Right lobe of liver (tissue), 6 donors: ENCODE measurements around the gene ZW10. TPM values are rescaled to one million over a fixed set of nuclear protein-coding genes. Genes with fewer than 3 reads are reported as not detected.
"Not testable (repeated sequence)": the region's sequence is repeated elsewhere in the genome, so short reads cannot be mapped to it uniquely, and the experiment has no call there.

Source experiments
- ATAC-seq, 4 donors: fragments of 200-7000 bp; cut with Tn5 transposase; one replicate each; pipeline ENCODE4 v1.9.1; 2020; ENCODE audit warnings: mild to moderate bottlenecking in 4 of 4, moderate library complexity in 4 of 4
- DNase-seq, 3 donors: peaks; one replicate each; pipeline ENCODE4 v3.0.0-alpha.2; 2020
- H3K27ac ChIP-seq, 3 donors: fragments of 200-600 bp; one replicate each; pipeline ENCODE4 v1.8.0; 2022
- H3K27me3 ChIP-seq, 2 donors: fragments of 200-600 bp; one replicate each; pipeline ENCODE4 v1.8.0; 2022
- H3K36me3 ChIP-seq, 4 donors: fragments of 200-600 bp; sonication (generic) in 1 of 4; one replicate each; pipeline versions ENCODE4 v1.5.1 to v1.8.0; 2017 to 2022; ENCODE audit warnings: control low read depth in 1 of 4
- H3K4me1 ChIP-seq, 4 donors: fragments of 200-600 bp; sonication (generic) in 1 of 4; one replicate each; pipeline versions ENCODE4 v1.5.1 to v1.8.0; 2017 to 2022; ENCODE audit warnings: control low read depth in 1 of 4
- H3K4me3 ChIP-seq, 3 donors: fragments of 200-600 bp; one replicate each; pipeline ENCODE4 v1.8.0; 2022
- H3K9me3 ChIP-seq, 4 donors: fragments of 200-600 bp; sonication (generic) in 1 of 4; one replicate each; pipeline versions ENCODE4 v1.5.1 to v1.8.0; 2017 to 2022; ENCODE audit warnings: control low read depth in 1 of 4
- POLR2A ChIP-seq: fragments of 450-650 bp; IDR thresholded peaks from one replicate; pipeline ENCODE4 v1.6.1; 2017; ENCODE audit warnings: antibody characterized with exemption, mild to moderate bottlenecking
- WGBS: methylation state at CpG from one replicate; pipeline ENCODE4 v1.1.6; 2018; ENCODE audit warnings: low coverage, low lambda C conversion rate; ENCODE audit not compliant: insufficient coverage; ENCODE audit errors: missing lambda C conversion rate; 5-methylcytosine and 5-hydroxymethylcytosine counted together
- intact Hi-C, 2 donors: fragments of 100-400 bp; cut with DNase I; formaldehyde crosslinking; loops; one replicate each; pipeline versions ENCODE4 v1.11.2 to v1.14.1; 2022
- total RNA-seq, 6 experiments: library from RNA; depleted of rRNA in 2 of 6; stranded (reverse); fragments of >200 nt in 2 of 6; fragmentation: NEBNext Ultra II Directional in 3 of 6; extraction: Animal tissue kit (Norgen Biotek cat#: 25700) in 3 of 6; gene quantifications; one replicate each; pipeline versions ENCODE4 v1.1.0 to v1.2.4, GENCODE V29; 2016 to 2023
- TF ChIP-seq, protein P1 (sequence below), 4 donors: fragments of 200-600 bp in 3 of 4; fragments of 450-650 bp in 1 of 4; IDR thresholded peaks; one replicate each; pipeline versions ENCODE4 v1.5.1 to v1.8.0; 2016 to 2022; ENCODE audit warnings: antibody characterized with exemption in 4 of 4, mild to moderate bottlenecking in 2 of 4
- donor health status: DM: no; HTN: yes; CAD: no.
- donor health status: DM: no; HTN: no; CAD: no.
- donor health status: DM: no; HTN: no; CAD: no.
- donor health status: DM: no; HTN: yes; CAD: no.
- donor health status: DM: no; HTN: yes; CAD: no.

Gene ZW10
- total RNA-seq, 6 experiments from 2014 or later: 7.3 to 10.8 (median 8.5) TPM

DNA sequence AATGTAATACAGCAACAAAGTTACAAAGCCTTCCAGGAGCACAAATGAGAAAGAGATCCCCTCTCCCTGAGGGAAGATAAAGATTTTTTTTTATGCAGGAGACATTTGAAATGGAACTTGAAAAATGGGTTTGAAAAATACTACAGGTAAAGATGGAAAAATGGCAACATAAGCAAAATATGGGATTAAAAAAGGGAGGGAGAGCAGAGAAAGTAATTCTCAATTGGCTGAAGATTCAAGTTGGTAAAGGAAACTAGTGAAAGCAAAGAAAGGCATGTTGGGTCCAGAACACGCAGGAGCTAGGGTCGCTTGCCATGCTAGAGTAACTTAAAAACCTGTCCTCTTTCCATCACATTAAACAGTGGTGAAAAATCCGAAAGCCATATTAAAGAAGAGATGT lies 1.5 kb downstream of the ZW10 start:
- H3K27me3 ChIP-seq: no peaks in the 10 kb centered on the region
- no peak overlapping the region for H3K27ac ChIP-seq
- H3K36me3 ChIP-seq: peaks cover 0 to 19% (median 2%) of the 10 kb centered on the region in 4 donors
- TF ChIP-seq, protein P1, sequence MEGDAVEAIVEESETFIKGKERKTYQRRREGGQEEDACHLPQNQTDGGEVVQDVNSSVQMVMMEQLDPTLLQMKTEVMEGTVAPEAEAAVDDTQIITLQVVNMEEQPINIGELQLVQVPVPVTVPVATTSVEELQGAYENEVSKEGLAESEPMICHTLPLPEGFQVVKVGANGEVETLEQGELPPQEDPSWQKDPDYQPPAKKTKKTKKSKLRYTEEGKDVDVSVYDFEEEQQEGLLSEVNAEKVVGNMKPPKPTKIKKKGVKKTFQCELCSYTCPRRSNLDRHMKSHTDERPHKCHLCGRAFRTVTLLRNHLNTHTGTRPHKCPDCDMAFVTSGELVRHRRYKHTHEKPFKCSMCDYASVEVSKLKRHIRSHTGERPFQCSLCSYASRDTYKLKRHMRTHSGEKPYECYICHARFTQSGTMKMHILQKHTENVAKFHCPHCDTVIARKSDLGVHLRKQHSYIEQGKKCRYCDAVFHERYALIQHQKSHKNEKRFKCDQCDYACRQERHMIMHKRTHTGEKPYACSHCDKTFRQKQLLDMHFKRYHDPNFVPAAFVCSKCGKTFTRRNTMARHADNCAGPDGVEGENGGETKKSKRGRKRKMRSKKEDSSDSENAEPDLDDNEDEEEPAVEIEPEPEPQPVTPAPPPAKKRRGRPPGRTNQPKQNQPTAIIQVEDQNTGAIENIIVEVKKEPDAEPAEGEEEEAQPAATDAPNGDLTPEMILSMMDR (IDR thresholded peaks at IDR 0.05): no peak
- TF ChIP-seq POLR2A: no peak
- WGBS: 51% methylated on average over 3 of the region's 3 CpGs
- H3K4me3 ChIP-seq: no peak overlapping the region
- no peak for DNase-seq
- no peaks in the 10 kb centered on the region for H3K9me3 ChIP-seq
- peaks cover 0 to 12% (median 0%) of the 10 kb centered on the region in 4 donors for H3K4me1 ChIP-seq
- no peak for ATAC-seq
- intact Hi-C loops: no loop called here

DNA sequence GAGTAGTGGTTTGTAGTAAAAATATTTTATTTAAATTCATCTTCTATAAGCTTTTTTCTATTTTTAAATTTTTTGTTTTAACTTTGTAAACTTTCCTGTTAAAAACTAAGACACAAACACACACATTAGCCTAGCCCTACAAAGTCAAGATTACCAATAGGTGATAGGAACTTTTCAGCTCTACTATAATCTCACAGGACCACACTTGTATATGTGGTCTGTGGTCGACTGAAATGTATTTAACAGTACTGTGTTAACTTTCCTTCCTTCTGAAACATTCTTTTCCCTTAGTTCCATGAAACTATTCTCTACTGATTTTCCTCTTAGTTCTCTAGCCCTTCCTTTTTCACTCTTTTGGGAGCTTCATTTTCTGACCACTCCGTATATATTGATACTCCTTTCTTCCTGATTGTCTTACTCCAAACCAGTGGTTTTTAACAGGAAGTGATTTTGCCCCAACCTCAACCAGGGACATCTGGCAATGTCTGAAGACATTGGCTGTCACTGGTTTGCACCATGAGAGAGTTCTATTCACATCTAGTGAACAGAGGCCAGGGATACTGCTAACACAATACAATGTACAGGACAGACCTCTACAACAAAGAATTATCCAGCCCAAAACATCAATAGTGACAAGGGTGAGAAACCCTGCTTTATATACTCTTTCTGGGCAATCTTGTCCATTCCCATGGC lies 8.8 kb downstream of the ZW10 start:
- H3K36me3 ChIP-seq: peaks cover 0 to 37% (median 6%) of the 10 kb centered on the region in 4 donors
- no peaks in the 10 kb centered on the region for H3K27me3 ChIP-seq
- H3K4me3 ChIP-seq: no peak overlapping the region
- WGBS: 82% methylated on average over 2 of the region's 2 CpGs
- no peak overlapping the region for H3K27ac ChIP-seq
- DNase-seq (no peak), ATAC-seq (no peak)
- H3K9me3 ChIP-seq: no peaks in the 10 kb centered on the region
- intact Hi-C loops: no loop called here
- TF ChIP-seq, protein P1 (IDR thresholded peaks at IDR 0.05): no peak
- TF ChIP-seq POLR2A: no peak
- H3K4me1 ChIP-seq: no peaks in the 10 kb centered on the region

DNA sequence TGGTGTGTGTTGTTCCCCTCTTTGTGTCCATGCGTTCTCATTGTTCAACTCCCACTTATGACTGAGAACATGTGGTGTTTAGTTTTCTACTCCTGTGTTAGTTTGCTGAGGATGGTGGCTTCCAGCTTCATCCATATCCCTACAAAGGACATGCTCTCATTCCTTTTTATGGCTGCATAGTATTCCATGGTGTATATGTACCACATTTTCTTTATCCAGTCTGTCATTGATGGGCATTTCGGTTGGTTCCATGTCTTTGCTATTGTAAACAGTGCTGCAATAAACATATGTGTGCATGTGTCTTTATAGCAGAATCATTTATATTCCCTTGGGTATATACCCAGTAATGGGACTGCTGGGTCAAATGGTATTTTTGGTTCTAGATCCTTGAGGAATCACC lies 10.5 kb downstream of the ZW10 start:
- H3K4me1 ChIP-seq, ATAC-seq, H3K9me3 ChIP-seq, H3K27ac ChIP-seq, H3K4me3 ChIP-seq, H3K27me3 ChIP-seq, intact Hi-C loops, DNase-seq: not testable (repeated sequence)
- 91% methylated on average over 2 of the region's 2 CpGs for WGBS
- peaks cover 0 to 44% (median 7%) of the 10 kb centered on the region in 4 donors for H3K36me3 ChIP-seq

DNA sequence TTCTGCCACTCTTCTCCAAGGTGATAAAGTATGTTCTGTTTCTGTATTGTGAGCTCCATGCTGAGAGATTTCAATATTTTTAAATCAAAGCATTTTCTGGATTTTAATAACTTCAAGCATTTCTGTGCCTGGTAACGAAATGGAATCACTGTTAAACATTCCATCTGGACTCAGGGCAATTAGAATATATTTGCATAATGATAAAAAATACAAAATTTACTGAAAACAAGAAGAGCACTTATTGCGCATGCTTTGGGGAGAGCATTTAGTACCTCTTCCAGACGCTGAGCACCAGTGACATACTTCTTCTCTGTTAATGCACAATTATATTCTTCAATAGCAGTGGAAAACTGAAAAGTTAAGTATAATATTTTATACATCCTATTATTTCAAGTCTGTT lies 13.3 kb downstream of the ZW10 start:
- H3K27ac ChIP-seq: no peak overlapping the region
- intact Hi-C loops: no loop called here
- peaks cover 0 to 51% (median 13%) of the 10 kb centered on the region in 4 donors for H3K36me3 ChIP-seq
- TF ChIP-seq, protein P1 (IDR thresholded peaks at IDR 0.05): no peak
- TF ChIP-seq POLR2A: no peak
- ATAC-seq (no peak), DNase-seq (no peak)
- H3K4me1 ChIP-seq: no peaks in the 10 kb centered on the region
- WGBS: 98% methylated on average over 3 of the region's 3 CpGs
- no peaks in the 10 kb centered on the region for H3K27me3 ChIP-seq
- H3K9me3 ChIP-seq: no peaks in the 10 kb centered on the region
- no peak overlapping the region for H3K4me3 ChIP-seq

DNA sequence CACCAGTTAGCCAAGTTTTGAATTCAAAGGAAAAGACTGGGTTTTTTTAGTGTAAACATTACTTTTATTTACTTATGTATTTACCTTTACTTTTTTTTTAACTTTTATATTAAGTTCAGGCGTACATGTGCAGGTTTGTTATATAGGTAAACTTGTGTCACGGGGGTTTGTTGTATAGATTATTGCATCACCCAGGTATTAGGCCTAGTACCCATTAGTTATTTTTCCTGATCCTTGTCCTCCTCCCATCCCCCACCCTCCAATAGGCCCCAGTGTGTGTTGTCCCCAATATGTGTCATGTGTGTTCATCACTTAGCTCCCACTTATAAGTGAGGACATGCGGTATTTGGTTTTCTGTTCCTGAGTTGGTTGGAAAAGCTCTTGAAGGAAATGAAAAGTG lies 20.6 kb downstream of the ZW10 start:
- no peak for DNase-seq
- H3K9me3 ChIP-seq: no peaks in the 10 kb centered on the region
- WGBS: 93% methylated on average over 3 of the region's 3 CpGs
- no peaks in the 10 kb centered on the region for H3K27me3 ChIP-seq
- H3K4me1 ChIP-seq: no peaks in the 10 kb centered on the region
- peaks cover 0 to 30% (median 8%) of the 10 kb centered on the region in 4 donors for H3K36me3 ChIP-seq
- H3K27ac ChIP-seq: no peak overlapping the region
- TF ChIP-seq, protein P1 (IDR thresholded peaks at IDR 0.05): no peak
- TF ChIP-seq POLR2A: no peak
- ATAC-seq: no peak
- intact Hi-C loops: no loop called here
- H3K4me3 ChIP-seq: no peak overlapping the region
